ENCODE results near the gene UBL4A. TPM values are rescaled to one million over a fixed set of nuclear protein-coding genes. Genes with fewer than 3 reads are reported as not detected.

The UBL4A gene
- total and polyA plus RNA-seq, 12 donors: 18.3 to 95.6 (median 51.6) TPM

DNA sequence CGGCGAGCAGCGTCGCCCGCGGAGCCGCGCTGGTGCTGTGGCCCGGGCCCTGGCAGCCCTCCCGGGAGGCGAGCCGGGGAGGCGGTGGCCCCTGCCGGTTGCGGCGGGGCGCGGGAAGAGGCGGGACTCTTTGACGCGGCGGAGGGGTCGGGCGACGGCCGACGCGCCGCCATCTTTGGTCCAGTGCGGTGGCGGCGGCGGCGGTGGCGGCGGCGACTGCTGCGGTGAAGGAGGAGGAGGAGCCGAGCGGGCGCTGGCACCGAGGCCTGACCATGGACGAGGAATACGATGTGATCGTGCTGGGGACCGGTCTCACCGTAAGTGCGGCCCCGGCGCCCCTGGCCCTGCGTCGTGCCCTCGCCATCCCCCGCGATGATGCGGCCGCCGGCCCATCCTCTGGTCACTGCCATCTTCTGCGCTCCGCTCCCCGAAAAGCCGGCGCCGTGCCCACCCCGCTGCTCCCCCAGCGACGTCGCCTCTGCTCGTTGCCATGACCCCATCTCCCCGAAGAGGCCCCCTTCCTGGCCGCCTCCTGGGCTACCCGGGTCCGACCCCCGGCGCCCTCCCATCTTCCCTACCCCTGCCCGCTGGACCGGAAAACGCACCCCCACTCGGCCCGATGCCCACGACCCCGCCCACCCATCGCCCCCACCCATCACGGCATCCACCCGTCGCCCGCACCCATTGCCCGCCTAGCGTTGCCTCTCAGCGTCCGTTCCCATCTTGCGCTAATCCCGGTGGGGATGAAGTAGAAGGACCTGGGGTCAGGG is 49.2 kb downstream of the UBL4A start, which contains the start of gene GDI1:
Gene GDI1, plus strand, starts transcription at position 172 of the 770 bp plus-strand sequence. Its CDS starts 101 bp downstream, at position 273.
- intact Hi-C loops (cut with DNase I): no loop called here
- no peaks in the 10 kb centered on the region for H3K9me3 ChIP-seq (replicated peaks in 1 of 3)
- peaks cover 0 to 7% of the 10 kb centered on the region in 2 donors for H3K4me1 ChIP-seq (replicated peaks in 1 of 2)
- H3K27ac ChIP-seq: peak within 1 kb of the TSS in 3 of 5 donors; percentile 70 to 95 (median 86)
- no peaks in the 10 kb centered on the region for H3K27me3 ChIP-seq
- TF ChIP-seq, protein P1, sequence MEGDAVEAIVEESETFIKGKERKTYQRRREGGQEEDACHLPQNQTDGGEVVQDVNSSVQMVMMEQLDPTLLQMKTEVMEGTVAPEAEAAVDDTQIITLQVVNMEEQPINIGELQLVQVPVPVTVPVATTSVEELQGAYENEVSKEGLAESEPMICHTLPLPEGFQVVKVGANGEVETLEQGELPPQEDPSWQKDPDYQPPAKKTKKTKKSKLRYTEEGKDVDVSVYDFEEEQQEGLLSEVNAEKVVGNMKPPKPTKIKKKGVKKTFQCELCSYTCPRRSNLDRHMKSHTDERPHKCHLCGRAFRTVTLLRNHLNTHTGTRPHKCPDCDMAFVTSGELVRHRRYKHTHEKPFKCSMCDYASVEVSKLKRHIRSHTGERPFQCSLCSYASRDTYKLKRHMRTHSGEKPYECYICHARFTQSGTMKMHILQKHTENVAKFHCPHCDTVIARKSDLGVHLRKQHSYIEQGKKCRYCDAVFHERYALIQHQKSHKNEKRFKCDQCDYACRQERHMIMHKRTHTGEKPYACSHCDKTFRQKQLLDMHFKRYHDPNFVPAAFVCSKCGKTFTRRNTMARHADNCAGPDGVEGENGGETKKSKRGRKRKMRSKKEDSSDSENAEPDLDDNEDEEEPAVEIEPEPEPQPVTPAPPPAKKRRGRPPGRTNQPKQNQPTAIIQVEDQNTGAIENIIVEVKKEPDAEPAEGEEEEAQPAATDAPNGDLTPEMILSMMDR (IDR thresholded peaks at IDR 0.05): no peak
- TF ChIP-seq POLR2A (IDR thresholded peaks at IDR 0.05): peak; percentile 21 to 41
- WGBS, 4 donors: 1 to 44% (median 33%) methylated on average over 28 to 85 of the region's 93 CpGs; no CpG with 5 or more reads in 1 of the 4 donors
- peaks cover 0 to 68% of the 10 kb centered on the region in 2 donors for H3K36me3 ChIP-seq (replicated peaks in 1 of 2)
- H3K4me3 ChIP-seq: peak within 1 kb of the TSS in 3 of 4 donors; percentile 11 to 71 (median 32)
- peak in 3 of 7 donors; percentile 43 to 53 (median 48) for DNase-seq

DNA sequence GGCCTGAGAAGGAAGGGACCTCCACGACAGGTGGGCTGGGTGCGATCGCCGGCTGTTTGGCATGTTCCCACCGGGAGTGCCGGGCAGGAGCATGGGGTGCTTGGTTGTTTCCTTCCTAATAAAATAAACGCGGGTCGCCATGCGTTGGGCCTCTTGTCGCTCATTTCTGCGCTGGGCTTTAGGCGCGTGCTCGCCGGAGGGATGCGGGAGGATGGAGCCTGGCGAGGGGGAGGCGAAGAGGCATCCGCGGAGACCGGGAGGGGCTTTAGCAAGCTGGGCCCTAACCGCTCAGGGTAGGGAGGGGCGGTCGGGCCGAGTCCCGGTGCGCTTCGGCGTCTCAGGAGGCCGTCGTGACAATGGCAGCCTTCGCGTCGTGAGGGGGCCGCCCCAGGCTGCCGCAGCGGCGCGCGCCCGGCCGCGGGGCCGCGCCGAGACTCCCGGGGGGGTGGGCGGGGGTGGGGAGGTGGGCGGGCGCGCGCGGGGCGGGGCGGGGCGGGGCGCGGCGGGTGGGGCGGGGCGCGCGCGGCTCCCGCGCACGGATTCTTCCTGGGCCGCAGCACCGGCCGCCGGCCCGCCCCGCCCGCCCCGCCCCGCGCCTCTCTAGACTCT is 49.9 kb downstream of the UBL4A start:
- 9 to 48% (median 24%) methylated on average over 8 to 51 of the region's 78 CpGs for WGBS, 4 donors
- intact Hi-C loops (cut with DNase I): no loop called here
- Histone ChIP-seq H3K4me1 (replicated peaks in 1 of 2) (peaks cover 0 to 7% of the 10 kb centered on the region in 2 donors), H3K4me3 (peak overlapping the region in 2 of 4 donors; percentile 32 to 71), H3K9me3 (replicated peaks in 1 of 3) (no peaks in the 10 kb centered on the region), H3K36me3 (replicated peaks in 1 of 2) (peaks cover 0 to 68% of the 10 kb centered on the region in 2 donors), H3K27ac (peak overlapping the region in 3 of 5 donors; percentile 70 to 95 (median 86)), H3K27me3 (no peaks in the 10 kb centered on the region)
- DNase-seq: peak in 1 of 7 donors; percentile 40
- no peak for TF ChIP-seq POLR2A (IDR thresholded peaks at IDR 0.05)

DNA sequence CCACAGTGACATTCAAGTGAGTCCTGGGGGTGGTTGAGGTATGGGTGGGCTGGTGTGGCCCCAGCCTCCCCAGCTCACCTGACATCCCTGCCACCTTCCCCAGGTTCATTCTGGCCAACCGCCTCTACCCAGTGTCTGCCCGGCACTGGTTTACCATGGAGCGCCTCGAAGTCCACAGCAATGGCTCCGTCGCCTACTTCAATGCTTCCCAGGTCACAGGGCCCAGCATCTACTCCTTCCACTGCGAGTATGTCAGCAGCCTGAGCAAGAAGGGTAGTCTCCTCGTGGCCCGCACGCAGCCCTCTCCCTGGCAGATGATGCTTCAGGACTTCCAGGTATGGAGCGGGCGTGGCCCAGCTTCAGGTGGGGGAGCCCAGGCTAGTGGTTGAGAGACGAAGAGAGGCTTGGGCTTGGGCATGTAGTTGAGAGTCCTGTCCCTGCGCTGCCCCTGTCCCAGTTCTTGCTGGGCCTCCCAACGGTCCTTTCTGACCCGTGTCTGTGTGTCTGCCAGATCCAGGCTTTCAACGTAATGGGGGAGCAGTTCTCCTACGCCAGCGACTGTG is 51.2 kb downstream of the UBL4A start:
- intact Hi-C loops (cut with DNase I): no loop called here
- DNase-seq: no peak
- WGBS, 4 donors: 91 to 100% (median 94%) methylated on average over 1 to 19 of the region's 19 CpGs
- Histone ChIP-seq H3K9me3 (replicated peaks in 1 of 3) (no peaks in the 10 kb centered on the region), H3K4me1 (replicated peaks in 1 of 2) (peaks cover 0 to 14% of the 10 kb centered on the region in 2 donors), H3K36me3 (replicated peaks in 1 of 2) (peaks cover 0 to 55% of the 10 kb centered on the region in 2 donors), H3K27me3 (no peaks in the 10 kb centered on the region), H3K27ac (no peak overlapping the region), H3K4me3 (no peak overlapping the region)
- no peak for TF ChIP-seq POLR2A (IDR thresholded peaks at IDR 0.05)
- TF ChIP-seq, protein P1 (IDR thresholded peaks at IDR 0.05): no peak

DNA sequence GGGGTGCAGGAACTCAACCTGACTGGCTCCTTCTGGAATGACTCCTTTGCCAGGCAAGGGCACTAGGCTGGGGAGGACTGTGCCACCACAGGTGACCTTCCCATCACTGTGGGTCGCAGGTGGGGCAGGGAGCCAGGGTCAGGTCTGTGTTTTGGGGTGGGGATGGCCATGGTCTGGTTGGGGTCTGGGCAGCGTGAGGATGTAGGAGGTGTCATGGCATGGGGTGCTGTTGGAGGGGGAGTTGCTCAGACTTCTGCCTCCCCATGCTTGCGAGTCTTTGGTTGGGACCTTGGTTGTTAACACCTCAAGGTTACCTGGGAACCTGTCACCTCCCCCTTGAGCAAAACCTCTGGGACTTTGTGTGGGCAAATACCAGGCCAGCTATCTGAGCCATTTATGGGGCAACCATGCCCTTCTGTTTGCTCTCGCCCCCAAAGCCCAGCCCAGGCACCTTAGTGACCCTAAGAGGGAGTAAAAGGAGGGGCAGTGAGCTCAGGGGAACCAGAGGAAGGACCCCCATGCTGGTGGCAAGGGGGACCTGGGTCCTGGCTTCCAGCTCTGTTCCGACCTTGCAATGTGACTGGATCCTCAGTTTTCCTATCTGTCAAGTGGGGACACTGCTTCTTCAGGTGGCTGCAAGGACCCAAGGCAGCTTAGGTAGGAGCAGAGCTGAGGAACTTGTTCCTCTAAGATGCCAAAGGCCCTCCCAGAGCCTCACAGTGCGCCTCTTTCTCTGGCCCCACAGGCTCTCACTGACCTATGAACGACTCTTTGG is 51.8 kb downstream of the UBL4A start:
- H3K9me3 ChIP-seq (replicated peaks in 1 of 3): no peaks in the 10 kb centered on the region
- TF ChIP-seq, protein P1 (IDR thresholded peaks at IDR 0.05): no peak
- no peak for TF ChIP-seq POLR2A (IDR thresholded peaks at IDR 0.05)
- no peaks in the 10 kb centered on the region for H3K27me3 ChIP-seq
- intact Hi-C loops (cut with DNase I): no loop called here
- no peak for DNase-seq
- 70 to 93% (median 84%) methylated on average over 3 to 7 of the region's 7 CpGs for WGBS, 4 donors
- H3K27ac ChIP-seq: no peak overlapping the region
- no peak overlapping the region for H3K4me3 ChIP-seq
- peaks cover 0 to 19% of the 10 kb centered on the region in 2 donors for H3K4me1 ChIP-seq (replicated peaks in 1 of 2)
- H3K36me3 ChIP-seq (replicated peaks in 1 of 2): peaks cover 0 to 49% of the 10 kb centered on the region in 2 donors

Small RNA genes lying within 50 kb of the gene (microRNA-seq; reads per million reads assigned to microRNA genes)
- gene MIR6858: 0.85 to 1.9 (median 1.3) reads per million in 3 donors

Small RNA genes lying within 50 kb of the gene (small RNA-seq; reads per million reads assigned to genes)
- gene MIR6858 (0.08 to 0.47 reads per million in 2 donors), gene RN7SL697P (0 reads per million in 2 donors)

Other genes with a start within 250 kb of the UBL4A start
- gene OPN1MW3, start 229.0 kb downstream of the UBL4A start, total RNA-seq: not detected
- gene OPN1MW3, start 229.0 kb downstream of the UBL4A start, polyA plus RNA-seq: not detected
- gene TEX28, start 191.5 kb downstream of the UBL4A start, total RNA-seq: under 1 TPM in 1 of 9 donors, not detected in 8; 0.18 TPM
- gene TEX28, start 191.5 kb downstream of the UBL4A start, polyA plus RNA-seq: under 1 TPM in 1 of 3 donors, not detected in 2; 0.07 TPM
- gene TKTL1, start 190.8 kb downstream of the UBL4A start, total RNA-seq: 1 to 10 TPM in 1 of 9 donors, under 1 TPM in 4, not detected in 4; 0.16 to 1.1 (median 0.56) TPM
- gene TKTL1, start 190.8 kb downstream of the UBL4A start, polyA plus RNA-seq: under 1 TPM in 1 of 3 donors, not detected in 2; 0.31 TPM
- 100 to 1,000 TPM in 8 of 9 donors, 10 to 100 TPM in 1; 57.0 to 979 (median 499) TPM for gene FLNA, start 112.0 kb downstream of the UBL4A start, total RNA-seq
- 100 to 1,000 TPM; 169 to 861 (median 612) TPM for gene FLNA, start 112.0 kb downstream of the UBL4A start, polyA plus RNA-seq
- gene EMD, start 107.3 kb downstream of the UBL4A start, total RNA-seq: 10 to 100 TPM in 8 of 9 donors, 1 to 10 TPM in 1; 7.7 to 82.7 (median 46.5) TPM
- gene EMD, start 107.3 kb downstream of the UBL4A start, polyA plus RNA-seq: 10 to 100 TPM; 75.9 to 95.2 (median 79.1) TPM
- gene RPL10, start 88.2 kb downstream of the UBL4A start, total RNA-seq: 1,000 to 10,000 TPM in 8 of 9 donors, 100 to 1,000 TPM in 1; 626 to 5,287 (median 2,456) TPM
- 1,000 to 10,000 TPM; 1,725 to 3,645 (median 2,430) TPM for gene RPL10, start 88.2 kb downstream of the UBL4A start, polyA plus RNA-seq
- gene DNASE1L1, start 77.4 kb downstream of the UBL4A start, total RNA-seq: 100 to 1,000 TPM in 1 of 9 donors, 10 to 100 TPM in 7, 1 to 10 TPM in 1; 9.3 to 101 (median 47.8) TPM
- 10 to 100 TPM; 17.2 to 48.0 (median 42.7) TPM for gene DNASE1L1, start 77.4 kb downstream of the UBL4A start, polyA plus RNA-seq
- 10 to 100 TPM; 15.0 to 47.1 (median 26.4) TPM for gene TAFAZZIN, start 75.1 kb downstream of the UBL4A start, total RNA-seq
- gene TAFAZZIN, start 75.1 kb downstream of the UBL4A start, polyA plus RNA-seq: 100 to 1,000 TPM in 2 of 3 donors, 1 to 10 TPM in 1; 8.6 to 142 (median 103) TPM
- gene ATP6AP1, start 57.9 kb downstream of the UBL4A start, total RNA-seq: 100 to 1,000 TPM in 6 of 9 donors, 10 to 100 TPM in 3; 68.8 to 170 (median 135) TPM
- gene ATP6AP1, start 57.9 kb downstream of the UBL4A start, polyA plus RNA-seq: 100 to 1,000 TPM in 1 of 3 donors, 10 to 100 TPM in 2; 55.4 to 133 (median 56.8) TPM
- gene GDI1, start 49.5 kb downstream of the UBL4A start, total RNA-seq: 100 to 1,000 TPM in 8 of 9 donors, 10 to 100 TPM in 1; 85.6 to 142 (median 112) TPM
- 100 to 1,000 TPM; 155 to 287 (median 216) TPM for gene GDI1, start 49.5 kb downstream of the UBL4A start, polyA plus RNA-seq
- 10 to 100 TPM; 25.1 to 74.5 (median 51.1) TPM for gene FAM50A, start 42.5 kb downstream of the UBL4A start, total RNA-seq
- gene FAM50A, start 42.5 kb downstream of the UBL4A start, polyA plus RNA-seq: 100 to 1,000 TPM; 104 to 451 (median 241) TPM
- 10 to 100 TPM in 7 of 9 donors, 1 to 10 TPM in 2; 2.1 to 46.3 (median 12.1) TPM for gene PLXNA3, start 28.3 kb downstream of the UBL4A start, total RNA-seq
- 10 to 100 TPM; 22.3 to 83.6 (median 27.4) TPM for gene PLXNA3, start 28.3 kb downstream of the UBL4A start, polyA plus RNA-seq
- 100 to 1,000 TPM in 1 of 9 donors, 10 to 100 TPM in 8; 22.5 to 101 (median 52.6) TPM for gene LAGE3, start 7.3 kb downstream of the UBL4A start, total RNA-seq
- 10 to 100 TPM; 11.3 to 24.0 (median 12.0) TPM for gene LAGE3, start 7.3 kb downstream of the UBL4A start, polyA plus RNA-seq
- gene SLC10A3, start 4.0 kb upstream of the UBL4A start, total RNA-seq: 10 to 100 TPM; 19.6 to 33.4 (median 28.5) TPM
- 10 to 100 TPM in 2 of 3 donors, 1 to 10 TPM in 1; 8.7 to 24.2 (median 23.2) TPM for gene SLC10A3, start 4.0 kb upstream of the UBL4A start, polyA plus RNA-seq
- gene FAM3A, start 29.6 kb upstream of the UBL4A start, total RNA-seq: 10 to 100 TPM; 42.9 to 77.1 (median 50.9) TPM
- gene FAM3A, start 29.6 kb upstream of the UBL4A start, polyA plus RNA-seq: 100 to 1,000 TPM in 1 of 3 donors, 10 to 100 TPM in 2; 13.5 to 115 (median 92.8) TPM
- gene G6PD, start 60.2 kb upstream of the UBL4A start, total RNA-seq: 100 to 1,000 TPM in 5 of 9 donors, 10 to 100 TPM in 4; 22.1 to 124 (median 102) TPM
- 10 to 100 TPM; 41.6 to 93.6 (median 78.0) TPM for gene G6PD, start 60.2 kb upstream of the UBL4A start, polyA plus RNA-seq
- 10 to 100 TPM; 12.5 to 47.5 (median 29.8) TPM for gene IKBKG, start 61.0 kb upstream of the UBL4A start, total RNA-seq
- 10 to 100 TPM in 2 of 3 donors, 1 to 10 TPM in 1; 9.6 to 39.1 (median 36.1) TPM for gene IKBKG, start 61.0 kb upstream of the UBL4A start, polyA plus RNA-seq
- not detected for gene CTAG1A, start 98.5 kb upstream of the UBL4A start, total RNA-seq
- under 1 TPM in 1 of 3 donors, not detected in 2; 0.34 TPM for gene CTAG1A, start 98.5 kb upstream of the UBL4A start, polyA plus RNA-seq
- not detected for gene CTAG1B, start 132.7 kb upstream of the UBL4A start, total RNA-seq
- under 1 TPM in 1 of 3 donors, not detected in 2; 0.57 TPM for gene CTAG1B, start 132.7 kb upstream of the UBL4A start, polyA plus RNA-seq
- gene CTAG2, start 167.0 kb upstream of the UBL4A start, total RNA-seq: 1 to 10 TPM in 1 of 9 donors, not detected in 8; 5.5 TPM
- 1 to 10 TPM in 1 of 3 donors, under 1 TPM in 1, not detected in 1; 0.79 to 7.2 TPM for gene CTAG2, start 167.0 kb upstream of the UBL4A start, polyA plus RNA-seq